Neuronal stem cell (in vitro differentiated cells): ENCODE results near the gene CLK3.

Experiments used
- DNase-seq: peaks from one replicate; pipeline ENCODE4 v3.0.0-alpha.2; 2013; ENCODE audit warnings: low spot score
- H2AFZ ChIP-seq: one replicate; pipeline ENCODE4 v1.6.1; 2013; ENCODE audit warnings: mild to moderate bottlenecking, low read length, inconsistent platforms
- H2AK5ac ChIP-seq: 2 replicates; pipeline ENCODE4 v1.6.1; 2013; ENCODE audit warnings: low read depth, mild to moderate bottlenecking, inconsistent platforms, low read length, moderate library complexity, mixed read lengths
- H2BK120ac ChIP-seq: 2 replicates; pipeline ENCODE4 v1.6.1; 2013; ENCODE audit warnings: low read depth, mild to moderate bottlenecking, inconsistent platforms, low read length, moderate library complexity, mixed read lengths
- H2BK12ac ChIP-seq: one replicate; pipeline ENCODE4 v1.6.1; 2013; ENCODE audit warnings: low read length, inconsistent platforms
- H2BK15ac ChIP-seq: 2 replicates; pipeline ENCODE4 v1.6.1; 2013; ENCODE audit warnings: mild to moderate bottlenecking, low read length, inconsistent platforms, mixed read lengths
- H2BK5ac ChIP-seq: one replicate; pipeline ENCODE4 v1.6.1; 2013; ENCODE audit warnings: inconsistent platforms, mild to moderate bottlenecking, low read length, moderate library complexity
- H3K14ac ChIP-seq: one replicate; pipeline ENCODE4 v1.6.1; 2013; ENCODE audit warnings: low read length, inconsistent platforms
- H3K18ac ChIP-seq: 2 replicates; pipeline ENCODE4 v1.6.1; 2013; ENCODE audit warnings: low read length, inconsistent platforms
- H3K23ac ChIP-seq: 2 replicates; pipeline ENCODE4 v1.6.1; 2013; ENCODE audit warnings: low read depth, mild to moderate bottlenecking, mixed read lengths, low read length, inconsistent platforms; ENCODE audit not compliant: poor library complexity
- H3K27ac ChIP-seq: replicated peaks from 3 replicates; pipeline ENCODE4 v1.5.1; 2013; ENCODE audit warnings: low read length, inconsistent platforms
- H3K27me3 ChIP-seq, 3 experiments: 2 replicates each; pipeline ENCODE4 v1.6.1; 2013; ENCODE audit warnings: low read length in 3 of 3, mild to moderate bottlenecking in 2 of 3, inconsistent platforms in 1 of 3, low read depth in 1 of 3, mixed read lengths in 1 of 3, moderate library complexity in 1 of 3; ENCODE audit not compliant: control insufficient read depth in 3 of 3, insufficient read depth in 3 of 3
- H3K36me3 ChIP-seq, 2 donors: replicated peaks in 1 of 2; 2 replicates each; pipeline ENCODE4 v1.6.1; 2013; ENCODE audit warnings: low read length in 2 of 2; ENCODE audit not compliant: control insufficient read depth in 2 of 2, insufficient read depth in 2 of 2
- H3K4ac ChIP-seq: 2 replicates; pipeline ENCODE4 v1.6.1; 2013; ENCODE audit warnings: inconsistent platforms, mild to moderate bottlenecking, low read length, moderate library complexity
- H3K4me1 ChIP-seq, 2 donors: 1 replicate in 1 of 2; 2 replicates in 1 of 2; pipeline ENCODE4 v1.6.1; 2013; ENCODE audit warnings: low read length in 2 of 2, low read depth in 1 of 2; ENCODE audit not compliant: control insufficient read depth in 2 of 2, insufficient read depth in 1 of 2
- H3K4me2 ChIP-seq: one replicate; pipeline ENCODE4 v1.6.1; 2013; ENCODE audit warnings: mild to moderate bottlenecking, low read length, inconsistent platforms; ENCODE audit not compliant: insufficient read depth, poor library complexity, severe bottlenecking
- H3K4me3 ChIP-seq, 2 donors: 2 replicates each; pipeline ENCODE4 v1.5.1; 2013; ENCODE audit warnings: low read length in 2 of 2, mild to moderate bottlenecking in 2 of 2, inconsistent platforms in 1 of 2, moderate library complexity in 1 of 2
- H3K79me1 ChIP-seq: one replicate; pipeline ENCODE4 v1.6.1; 2013; ENCODE audit warnings: low read depth, mild to moderate bottlenecking, inconsistent platforms, low read length, moderate library complexity
- H3K9ac ChIP-seq: one replicate; pipeline ENCODE4 v1.6.1; 2013; ENCODE audit warnings: mild to moderate bottlenecking, low read depth, low read length, inconsistent platforms; ENCODE audit not compliant: poor library complexity
- H3K9me3 ChIP-seq, 2 donors: replicated peaks in 1 of 2; 2 replicates each; pipeline versions ENCODE3 to v1.6.1; 2013; ENCODE audit warnings: low read length in 2 of 2, mild to moderate bottlenecking in 2 of 2, inconsistent platforms in 1 of 2, low read depth in 1 of 2, mixed read lengths in 1 of 2, moderate library complexity in 1 of 2; ENCODE audit not compliant: control insufficient read depth in 2 of 2, insufficient read depth in 1 of 2
- H4K8ac ChIP-seq: one replicate; pipeline ENCODE4 v1.6.1; 2013; ENCODE audit warnings: low read depth, mild to moderate bottlenecking, inconsistent platforms, low read length, moderate library complexity
- H4K91ac ChIP-seq: one replicate; pipeline ENCODE4 v1.6.1; 2013; ENCODE audit warnings: low read length, low read depth, mild to moderate bottlenecking, inconsistent platforms; ENCODE audit not compliant: poor library complexity
- WGBS, 2 donors: extraction: QIAGEN DNeasy Blood & Tissue Kit; methylation state at CpG; one replicate each; pipeline ENCODE4 v1.1.7; 2013; ENCODE audit warnings: missing lambda C conversion rate in 2 of 2, mixed read lengths in 1 of 2; ENCODE audit not compliant: insufficient read length in 2 of 2, insufficient replicate concordance in 1 of 2; ENCODE audit errors: extremely low coverage in 2 of 2; 5-methylcytosine and 5-hydroxymethylcytosine counted together

CLK3 gene

GRCh38 chr15:74662064-74662860 is 46.6 kb downstream of the CLK3 start:
- no peak overlapping the region for H3K27ac ChIP-seq
- H3K4ac ChIP-seq: no peak overlapping the region
- no CpG with 5 or more reads among the region's 4 CpGs for whole genome bisulfite sequencing, 2 donors
- H2BK120ac ChIP-seq: no peak overlapping the region
- DNase-seq: no peak
- no peak overlapping the region for H2AFZ ChIP-seq
- H3K9ac ChIP-seq: no peak overlapping the region
- H3K79me1 ChIP-seq: no peaks in the 10 kb centered on the region
- H2BK12ac ChIP-seq: no peak overlapping the region
- no peak overlapping the region for H2BK5ac ChIP-seq
- H3K36me3 ChIP-seq: peaks cover 0 to 16% of the 10 kb centered on the region in 2 donors
- no peak overlapping the region for H2BK15ac ChIP-seq
- peaks cover 0 to 3% of the 10 kb centered on the region in 2 donors for H3K4me1 ChIP-seq
- H3K4me2 ChIP-seq: no peak overlapping the region
- no peak overlapping the region for H3K14ac ChIP-seq
- H3K18ac ChIP-seq: no peak overlapping the region
- H2AK5ac ChIP-seq: no peak overlapping the region
- no peaks in the 10 kb centered on the region for H3K27me3 ChIP-seq
- no peaks in the 10 kb centered on the region for H3K9me3 ChIP-seq
- no peak overlapping the region for H4K91ac ChIP-seq
- H4K8ac ChIP-seq: no peak overlapping the region
- no peak overlapping the region for H3K23ac ChIP-seq
- no peak overlapping the region for H3K4me3 ChIP-seq

- Histone ChIP-seq H3K27ac (no peak overlapping the region), H4K8ac (no peak overlapping the region), H3K4ac (no peak overlapping the region), H3K9ac (no peak overlapping the region), H3K23ac (no peak overlapping the region), H3K18ac (no peak overlapping the region), H3K4me3 (no peak overlapping the region), H3K79me1 (no peaks in the 10 kb centered on the region), H2BK5ac (no peak overlapping the region), H3K4me1 (no peaks in the 10 kb centered on the region), H3K36me3 (peaks cover 0 to 26% of the 10 kb centered on the region in 2 donors), H2BK15ac (no peak overlapping the region), H2BK120ac (no peak overlapping the region), H3K14ac (no peak overlapping the region), H2AK5ac (no peak overlapping the region), H2BK12ac (no peak overlapping the region), H4K91ac (no peak overlapping the region), H3K9me3 (no peaks in the 10 kb centered on the region), H3K27me3 (no peaks in the 10 kb centered on the region), H3K4me2 (no peak overlapping the region), H2AFZ (no peak overlapping the region)
- no peak for DNase-seq
- no CpG with 5 or more reads among the region's 8 CpGs for WGBS, 2 donors
Measured at GRCh38 chr15:74663303-74664027, 47.8 kb downstream of the CLK3 start.

- no peaks in the 10 kb centered on the region for H3K9me3 ChIP-seq
- H3K9ac ChIP-seq: no peak overlapping the region
- no peaks in the 10 kb centered on the region for H3K79me1 ChIP-seq
- H3K23ac ChIP-seq: no peak overlapping the region
- H4K8ac ChIP-seq: no peak overlapping the region
- no peaks in the 10 kb centered on the region for H3K27me3 ChIP-seq
- H2BK12ac ChIP-seq: no peak overlapping the region
- H2AFZ ChIP-seq: no peak overlapping the region
- no peak overlapping the region for H2AK5ac ChIP-seq
- no peak overlapping the region for H3K14ac ChIP-seq
- no CpG with 5 or more reads among the region's 2 CpGs for whole genome bisulfite sequencing, 2 donors
- H3K4me2 ChIP-seq: no peak overlapping the region
- no peaks in the 10 kb centered on the region for H3K4me1 ChIP-seq
- no peak overlapping the region for H2BK15ac ChIP-seq
- H3K27ac ChIP-seq: no peak overlapping the region
- DNase-seq: no peak
- no peak overlapping the region for H2BK5ac ChIP-seq
- H3K4me3 ChIP-seq: no peak overlapping the region
- no peak overlapping the region for H2BK120ac ChIP-seq
- peaks cover 0 to 31% of the 10 kb centered on the region in 2 donors for H3K36me3 ChIP-seq
- H4K91ac ChIP-seq: no peak overlapping the region
- no peak overlapping the region for H3K4ac ChIP-seq
- H3K18ac ChIP-seq: no peak overlapping the region
Measured at GRCh38 chr15:74664028-74664616, 48.5 kb downstream of the CLK3 start.

- Histone ChIP-seq H2AFZ (no peak overlapping the region), H3K4me2 (no peak overlapping the region), H2BK15ac (no peak overlapping the region), H3K27ac (no peak overlapping the region), H3K4me3 (no peak overlapping the region), H3K36me3 (peaks cover 0 to 36% of the 10 kb centered on the region in 2 donors), H3K18ac (no peak overlapping the region), H3K4me1 (no peaks in the 10 kb centered on the region), H2BK12ac (no peak overlapping the region), H3K23ac (no peak overlapping the region), H3K9ac (no peak overlapping the region), H3K79me1 (no peaks in the 10 kb centered on the region), H3K4ac (no peak overlapping the region), H2AK5ac (no peak overlapping the region), H4K91ac (no peak overlapping the region), H3K14ac (no peak overlapping the region), H4K8ac (no peak overlapping the region), H3K27me3 (no peaks in the 10 kb centered on the region), H2BK5ac (no peak overlapping the region), H3K9me3 (no peaks in the 10 kb centered on the region), H2BK120ac (no peak overlapping the region)
- WGBS, 2 donors: no CpG with 5 or more reads among the region's 2 CpGs
- DNase-seq: no peak
Measured at GRCh38 chr15:74664670-74665069, 49.0 kb downstream of the CLK3 start.
